Naive B cell (primary cell): ENCODE measurements around the gene NABP2. TPM values are rescaled to one million over a fixed set of nuclear protein-coding genes. Genes with fewer than 3 reads are reported as not detected.
A peak's percentile ranks its signal among the peaks of the same experiment; 100 is the strongest.

Source experiments
- ATAC-seq, 2 donors: fragments of 150-1000 bp; cut with Tn5 transposase; 2 replicates each; pipeline ENCODE4 v1.10.0; 2021; ENCODE audit warnings: low read depth in 2 of 2, mild to moderate bottlenecking in 2 of 2, moderate library complexity in 2 of 2
- DNase-seq: peaks from one replicate; pipeline ENCODE4 v3.0.0; 2022
- H3K27ac Mint-ChIP-seq, 6 donors: one replicate each; pipeline ENCODE4 v1.8.0; 2020 to 2022; ENCODE audit warnings: mild to moderate bottlenecking in 6 of 6, mixed read lengths in 6 of 6, moderate library complexity in 5 of 6, inconsistent platforms in 2 of 6
- H3K27me3 Mint-ChIP-seq, 3 donors: one replicate each; pipeline ENCODE4 v1.8.0; 2021 to 2022; ENCODE audit warnings: mixed read lengths in 3 of 3, mild to moderate bottlenecking in 1 of 3
- H3K36me3 Mint-ChIP-seq, 2 donors: one replicate each; pipeline ENCODE4 v1.8.0; 2020 to 2022; ENCODE audit warnings: mixed read lengths in 2 of 2, inconsistent platforms in 1 of 2, mild to moderate bottlenecking in 1 of 2
- H3K4me1 Mint-ChIP-seq, 3 donors: one replicate each; pipeline ENCODE4 v1.8.0; 2020 to 2022; ENCODE audit warnings: mixed read lengths in 3 of 3, inconsistent platforms in 1 of 3, mild to moderate bottlenecking in 1 of 3, moderate library complexity in 1 of 3
- H3K4me3 Mint-ChIP-seq, 8 donors: one replicate each; pipeline ENCODE4 v1.8.0; 2020 to 2022; ENCODE audit warnings: mild to moderate bottlenecking in 8 of 8, mixed read lengths in 8 of 8, moderate library complexity in 8 of 8, inconsistent platforms in 2 of 8
- H3K9me3 Mint-ChIP-seq, 7 donors: one replicate each; pipeline ENCODE4 v1.8.0; 2020 to 2022; ENCODE audit warnings: mixed read lengths in 7 of 7, mild to moderate bottlenecking in 5 of 7, inconsistent platforms in 2 of 7, moderate library complexity in 1 of 7
- polyA plus RNA-seq, 6 donors: library from polyadenylated mRNA; unstranded; fragments of 300-500 nt; fragmentation: Illumina TruSeq; gene quantifications; one replicate each; pipeline ENCODE4 v1.2.3, GENCODE V29; 2021; ENCODE audit warnings: low read depth in 6 of 6

Gene NABP2
- polyA plus RNA-seq, 6 donors from 2014 or later = 0.73 to 5.7 (median 3.9) TPM

GRCh38 chr12:56221232-56221756 is 2.8 kb upstream of the NABP2 start:
- peak; percentile 9 to 14 for ATAC-seq
- Mint-ChIP-seq H3K36me3 (peaks cover 4 to 6% of the 10 kb centered on the region in 2 donors), H3K27ac (peak overlapping the region; percentile 100), H3K4me3 (peak overlapping the region; percentile 97 to 100 (median 99)), H3K9me3 (no peaks in the 10 kb centered on the region), H3K27me3 (no peaks in the 10 kb centered on the region), H3K4me1 (peaks cover 42 to 71% (median 52%) of the 10 kb centered on the region in 3 donors)
- DNase-seq = no peak

DNA sequence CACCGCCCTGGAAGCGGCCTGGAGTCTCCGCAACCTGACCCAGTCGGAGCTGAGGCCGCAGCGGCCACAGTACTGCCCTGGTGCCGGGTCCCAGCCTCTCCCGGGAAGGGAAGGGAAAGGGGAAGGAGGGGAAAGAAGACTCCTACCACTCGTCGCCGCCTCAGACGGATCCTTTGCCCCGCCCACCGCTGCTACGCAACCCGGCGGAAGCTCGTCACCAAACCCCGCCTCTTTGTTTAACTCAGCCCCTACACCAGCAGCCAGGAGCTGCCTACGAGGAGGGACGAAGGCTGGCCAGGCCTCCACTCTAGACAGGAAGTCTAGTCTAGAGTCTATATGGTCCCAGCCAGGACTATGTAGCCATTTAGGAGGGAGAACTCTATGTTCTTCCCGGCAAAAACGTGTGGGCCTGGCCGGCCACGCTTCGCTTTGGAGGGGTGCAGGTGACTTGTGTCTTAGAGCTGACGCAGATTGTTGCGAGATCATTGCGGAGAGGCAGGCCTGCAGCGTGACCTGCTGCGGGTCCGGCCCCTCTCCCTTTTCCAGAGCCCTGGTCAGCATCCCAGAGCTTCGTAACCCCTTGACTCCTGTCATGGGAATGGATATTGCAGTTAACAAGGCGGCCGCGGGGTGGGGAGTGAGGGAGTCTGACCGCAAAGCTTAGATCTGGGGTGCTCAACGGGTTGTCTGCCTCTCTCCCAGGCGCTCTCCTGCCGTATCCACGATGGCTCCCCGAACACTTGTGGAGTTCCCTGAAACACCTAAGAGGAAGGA is 2.2 kb upstream of the NABP2 start, which contains the start of gene RNF41:
RNF41 (minus strand) TSS at position 166 of the 774 bp plus-strand sequence. CDS start 7,875 bp downstream, outside the sequence.
- ATAC-seq (peak; percentile 73 to 78), DNase-seq (peak; percentile 93)
- Mint-ChIP-seq H3K4me1 (peaks cover 37 to 65% (median 46%) of the 10 kb centered on the region in 3 donors), H3K4me3 (peak within 1 kb of the TSS; percentile 97 to 100 (median 99)), H3K9me3 (no peaks in the 10 kb centered on the region), H3K27me3 (no peaks in the 10 kb centered on the region), H3K36me3 (no peaks in the 10 kb centered on the region), H3K27ac (peak within 1 kb of the TSS; percentile 100)

DNA sequence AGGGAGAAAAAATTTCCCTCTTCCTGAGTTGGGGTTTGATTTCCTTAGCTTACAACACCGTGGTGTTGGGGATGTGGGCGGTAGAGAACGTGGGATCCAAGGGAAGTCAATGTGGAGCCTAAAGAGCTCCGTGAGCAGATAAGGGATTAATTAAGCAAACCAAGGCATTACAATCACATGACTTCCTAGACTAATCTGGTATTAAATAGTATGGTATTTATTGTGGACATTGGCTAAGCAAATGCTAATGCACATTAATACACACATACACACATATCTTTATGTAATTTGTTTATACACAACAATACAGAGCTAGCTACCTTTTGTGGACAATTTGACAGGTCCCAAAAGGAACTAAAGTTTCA is 1.6 kb upstream of the NABP2 start:
- Mint-ChIP-seq H3K27me3 (no peaks in the 10 kb centered on the region), H3K4me1 (peaks cover 37 to 65% (median 46%) of the 10 kb centered on the region in 3 donors), H3K36me3 (no peaks in the 10 kb centered on the region), H3K4me3 (peak overlapping the region; percentile 97 to 100 (median 99)), H3K9me3 (no peaks in the 10 kb centered on the region), H3K27ac (peak overlapping the region; percentile 100)
- DNase-seq (no peak), ATAC-seq (no peak)

GRCh38 chr12:56223571-56224101 is 506 bp upstream of the NABP2 start:
- peaks cover 37 to 57% (median 46%) of the 10 kb centered on the region in 3 donors for H3K4me1 Mint-ChIP-seq
- H3K4me3 Mint-ChIP-seq = peak overlapping the region; percentile 83 to 100 (median 97)
- DNase-seq (no peak), ATAC-seq (no peak)
- H3K36me3 Mint-ChIP-seq = no peaks in the 10 kb centered on the region
- H3K27me3 Mint-ChIP-seq = no peaks in the 10 kb centered on the region
- H3K27ac Mint-ChIP-seq = peak overlapping the region; percentile 75 to 100 (median 94)
- H3K9me3 Mint-ChIP-seq = no peaks in the 10 kb centered on the region

- Mint-ChIP-seq H3K4me3 (peak overlapping the region in 7 of 8 donors; percentile 83 to 100 (median 97)), H3K27ac (peak overlapping the region; percentile 45 to 100 (median 79)), H3K9me3 (no peaks in the 10 kb centered on the region), H3K4me1 (peaks cover 37 to 54% (median 46%) of the 10 kb centered on the region in 3 donors), H3K36me3 (no peaks in the 10 kb centered on the region), H3K27me3 (no peaks in the 10 kb centered on the region)
- ATAC-seq (no peak), DNase-seq (no peak)
Measured at GRCh38 chr12:56224954-56225353, 812 bp downstream of the NABP2 start.

DNA sequence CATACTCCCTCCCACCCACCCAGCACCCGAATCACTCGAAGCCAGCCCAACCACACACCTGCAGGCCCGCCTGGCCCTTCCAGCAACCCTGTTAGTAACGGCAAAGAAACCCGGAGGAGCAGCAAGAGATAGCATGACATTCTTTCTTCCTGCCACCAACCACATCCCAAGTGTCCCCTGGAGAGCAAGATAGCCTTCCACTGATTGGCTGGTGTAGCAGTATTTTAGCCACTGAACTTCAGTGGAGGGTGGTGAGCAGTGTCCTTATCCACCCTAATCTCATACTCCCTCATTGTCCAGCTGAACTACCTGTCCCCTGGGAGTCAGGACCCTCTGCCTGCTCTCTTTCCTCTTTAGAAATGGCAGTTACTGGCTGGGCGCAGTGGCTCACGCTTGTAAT is 4.9 kb downstream of the NABP2 start:
- Mint-ChIP-seq H3K36me3 (no peaks in the 10 kb centered on the region), H3K27me3 (no peaks in the 10 kb centered on the region), H3K9me3 (no peaks in the 10 kb centered on the region), H3K4me3 (no peak overlapping the region), H3K4me1 (peaks cover 18 to 23% (median 20%) of the 10 kb centered on the region in 3 donors), H3K27ac (no peak overlapping the region)
- no peak for DNase-seq
- no peak for ATAC-seq

- H3K9me3 Mint-ChIP-seq = no peaks in the 10 kb centered on the region
- peak within 1 kb of the TSS in 2 of 6 donors; percentile 32 to 53 for H3K27ac Mint-ChIP-seq
- DNase-seq (no peak), ATAC-seq (no peak)
- no peak within 1 kb of the TSS for H3K4me3 Mint-ChIP-seq
- peaks cover 12 to 15% (median 14%) of the 10 kb centered on the region in 3 donors for H3K4me1 Mint-ChIP-seq
- no peaks in the 10 kb centered on the region for H3K27me3 Mint-ChIP-seq
- H3K36me3 Mint-ChIP-seq = no peaks in the 10 kb centered on the region
Measured at GRCh38 chr12:56229916-56230431, 5.8 kb downstream of the NABP2 start, which contains the start of gene SLC39A5. Gene SLC39A5 (plus strand): TSS chr12:56230051. CDS start chr12:56231275, 1,224 bp downstream.

DNA sequence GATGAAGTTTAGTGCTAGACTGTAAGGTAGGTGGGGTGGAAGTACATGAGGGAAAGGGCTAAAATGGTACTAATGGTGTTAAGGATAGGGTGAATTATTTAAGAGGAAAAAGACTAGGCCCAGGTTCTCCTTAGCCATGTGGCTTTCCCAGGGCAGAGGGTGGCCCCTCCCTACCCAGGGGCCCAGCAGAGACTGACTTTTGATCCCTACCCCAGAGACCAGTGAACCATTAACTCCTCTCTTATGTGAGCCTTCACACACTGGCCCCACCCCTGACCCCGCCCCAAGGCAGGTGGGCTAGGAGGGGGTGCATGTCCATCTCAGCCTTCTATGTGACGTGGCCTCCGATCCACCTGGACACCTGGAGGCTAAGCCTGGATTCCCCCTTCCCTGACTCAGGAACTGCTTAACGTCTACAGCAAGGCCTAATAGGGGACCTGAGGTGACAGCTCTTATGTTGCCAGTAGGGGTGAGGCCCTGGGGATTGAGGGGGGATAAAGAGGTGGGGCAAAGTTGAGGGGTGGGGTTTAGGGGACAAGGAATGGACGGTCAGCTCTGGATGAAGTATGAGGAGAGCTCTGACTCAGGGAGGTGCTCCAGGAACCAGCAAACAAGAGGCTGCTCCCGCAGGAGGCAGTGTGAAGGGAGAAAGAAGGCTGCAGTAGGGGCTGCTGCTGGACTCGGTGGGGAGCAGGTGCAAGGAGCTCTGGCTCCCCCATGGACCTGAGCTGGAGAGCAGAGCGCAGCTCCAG is 6.5 kb downstream of the NABP2 start:
- H3K9me3 Mint-ChIP-seq = no peaks in the 10 kb centered on the region
- peaks cover 5 to 8% (median 8%) of the 10 kb centered on the region in 3 donors for H3K4me1 Mint-ChIP-seq
- ATAC-seq (no peak), DNase-seq (no peak)
- peak overlapping the region in 1 of 6 donors; percentile 32 for H3K27ac Mint-ChIP-seq
- H3K4me3 Mint-ChIP-seq = no peak overlapping the region
- no peaks in the 10 kb centered on the region for H3K36me3 Mint-ChIP-seq
- no peaks in the 10 kb centered on the region for H3K27me3 Mint-ChIP-seq

GRCh38 chr12:56231184-56231582 is 7.0 kb downstream of the NABP2 start:
- Mint-ChIP-seq H3K27me3 (no peaks in the 10 kb centered on the region), H3K4me3 (peak overlapping the region in 2 of 8 donors; percentile 43 to 64), H3K9me3 (no peaks in the 10 kb centered on the region), H3K36me3 (no peaks in the 10 kb centered on the region), H3K4me1 (peaks cover 2 to 8% (median 6%) of the 10 kb centered on the region in 3 donors), H3K27ac (no peak overlapping the region)
- no peak for ATAC-seq
- DNase-seq = no peak

GRCh38 chr12:56234746-56235436 is 10.7 kb downstream of the NABP2 start:
- Mint-ChIP-seq H3K4me1 (peaks cover 0 to 8% (median 6%) of the 10 kb centered on the region in 3 donors), H3K9me3 (no peaks in the 10 kb centered on the region), H3K36me3 (no peaks in the 10 kb centered on the region), H3K27me3 (no peaks in the 10 kb centered on the region), H3K4me3 (no peak overlapping the region), H3K27ac (no peak overlapping the region)
- ATAC-seq (no peak), DNase-seq (no peak)

DNA sequence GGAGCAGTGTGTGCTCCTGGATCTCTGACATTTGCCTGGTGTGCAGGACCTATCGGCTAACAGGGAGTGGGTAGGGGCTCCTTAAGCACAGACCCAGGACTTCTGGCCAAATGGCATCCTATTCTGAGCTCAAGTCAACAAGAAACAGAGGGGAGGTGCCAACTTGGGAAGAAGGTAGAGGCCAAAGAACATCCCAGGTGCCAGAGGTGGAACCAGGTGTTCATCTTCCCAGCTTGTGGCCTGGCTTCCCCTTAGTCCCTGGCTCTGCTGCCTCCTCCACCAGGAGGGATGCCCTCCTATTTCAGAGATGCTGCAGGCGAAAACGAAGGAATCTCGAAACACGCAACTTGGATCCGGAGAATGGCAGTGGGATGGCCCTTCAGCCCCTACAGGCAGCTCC is 11.9 kb downstream of the NABP2 start:
- no peak overlapping the region for H3K27ac Mint-ChIP-seq
- ATAC-seq (no peak), DNase-seq (no peak)
- H3K4me1 Mint-ChIP-seq = peaks cover 0 to 4% (median 0%) of the 10 kb centered on the region in 3 donors
- H3K4me3 Mint-ChIP-seq = no peak overlapping the region
- no peaks in the 10 kb centered on the region for H3K27me3 Mint-ChIP-seq
- no peaks in the 10 kb centered on the region for H3K9me3 Mint-ChIP-seq
- no peaks in the 10 kb centered on the region for H3K36me3 Mint-ChIP-seq

- peak overlapping the region in 1 of 6 donors; percentile 95 for H3K27ac Mint-ChIP-seq
- H3K4me1 Mint-ChIP-seq = peaks cover 0 to 10% (median 2%) of the 10 kb centered on the region in 3 donors
- no peak for DNase-seq
- no peaks in the 10 kb centered on the region for H3K9me3 Mint-ChIP-seq
- no peaks in the 10 kb centered on the region for H3K27me3 Mint-ChIP-seq
- H3K4me3 Mint-ChIP-seq = peak overlapping the region in 1 of 8 donors; percentile 79
- ATAC-seq = no peak
- H3K36me3 Mint-ChIP-seq = peaks cover 0 to 6% of the 10 kb centered on the region in 2 donors
Measured at GRCh38 chr12:56236985-56237384, 12.8 kb downstream of the NABP2 start.
